Skeletal muscle satellite cell (primary cell): ENCODE results near the gene RBFOX2.
"Not testable (repeated sequence)": the region's sequence is repeated elsewhere in the genome, so short reads cannot be mapped to it uniquely, and the experiment has no call there.

Source experiments
- H3K27me3 ChIP-seq: 2 replicates; pipeline ENCODE4 v1.7.0; 2013; ENCODE audit warnings: low read length; ENCODE audit not compliant: control insufficient read depth, insufficient read depth
- H3K36me3 ChIP-seq: 2 replicates; pipeline ENCODE4 v1.7.0; 2013; ENCODE audit warnings: mild to moderate bottlenecking, control low read depth, low read length; ENCODE audit not compliant: insufficient read depth
- H3K4me1 ChIP-seq: 2 replicates; pipeline ENCODE4 v1.7.0; 2013; ENCODE audit warnings: low read length; ENCODE audit not compliant: control insufficient read depth, insufficient read depth
- H3K4me2 ChIP-seq: 2 replicates; pipeline ENCODE4 v1.7.0; 2013; ENCODE audit warnings: mild to moderate bottlenecking, low read length
- H3K4me3 ChIP-seq: 2 replicates; pipeline ENCODE4 v1.7.0; 2013; ENCODE audit warnings: low read length
- H3K9ac ChIP-seq: 2 replicates; pipeline ENCODE4 v1.7.0; 2013; ENCODE audit warnings: mild to moderate bottlenecking, low read depth, low read length, moderate library complexity
- H3K9me3 ChIP-seq: replicated peaks from 2 replicates; pipeline ENCODE4 v1.7.0; 2013; ENCODE audit warnings: mild to moderate bottlenecking, control low read depth, low read length

Gene RBFOX2

DNA sequence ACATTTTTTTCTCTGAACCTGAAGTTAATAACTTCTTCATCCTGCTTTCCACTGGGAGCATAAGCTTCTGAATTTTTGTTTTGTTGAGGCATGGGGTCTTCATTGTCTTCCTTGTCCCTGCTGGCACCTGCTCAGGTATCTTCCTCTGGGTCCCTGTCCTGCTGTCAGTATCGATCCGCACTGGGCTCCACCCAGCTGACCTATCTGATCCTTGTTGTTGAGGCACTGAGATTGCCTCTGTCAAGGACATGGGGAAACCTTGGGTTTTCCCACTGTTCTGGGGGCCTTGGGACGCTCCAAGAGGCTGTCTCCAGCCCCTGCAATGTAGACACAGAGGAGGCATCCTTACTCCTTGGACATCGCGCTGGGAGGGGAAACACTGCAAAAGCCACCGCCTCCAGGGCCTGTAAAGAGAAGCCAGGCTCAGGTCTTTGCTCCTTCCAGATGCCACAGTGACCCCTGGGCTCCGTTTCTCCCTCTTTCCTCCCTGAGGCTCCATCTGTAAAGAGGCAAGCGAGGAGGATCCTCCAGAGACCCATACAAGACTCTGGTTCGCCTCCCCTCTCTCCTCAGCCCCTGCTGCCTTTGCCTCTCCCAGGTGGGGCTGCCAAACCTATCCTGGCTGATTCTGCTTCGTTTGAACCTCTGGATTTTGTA lies 8.6 kb upstream of the RBFOX2 start:
- no peaks in the 10 kb centered on the region for H3K9me3 ChIP-seq
- no peak overlapping the region for H3K4me3 ChIP-seq
- H3K36me3 ChIP-seq: no peaks in the 10 kb centered on the region
- H3K27me3 ChIP-seq: peaks cover 24% of the 10 kb centered on the region
- no peaks in the 10 kb centered on the region for H3K4me1 ChIP-seq
- no peak overlapping the region for H3K9ac ChIP-seq
- H3K4me2 ChIP-seq: no peak overlapping the region

DNA sequence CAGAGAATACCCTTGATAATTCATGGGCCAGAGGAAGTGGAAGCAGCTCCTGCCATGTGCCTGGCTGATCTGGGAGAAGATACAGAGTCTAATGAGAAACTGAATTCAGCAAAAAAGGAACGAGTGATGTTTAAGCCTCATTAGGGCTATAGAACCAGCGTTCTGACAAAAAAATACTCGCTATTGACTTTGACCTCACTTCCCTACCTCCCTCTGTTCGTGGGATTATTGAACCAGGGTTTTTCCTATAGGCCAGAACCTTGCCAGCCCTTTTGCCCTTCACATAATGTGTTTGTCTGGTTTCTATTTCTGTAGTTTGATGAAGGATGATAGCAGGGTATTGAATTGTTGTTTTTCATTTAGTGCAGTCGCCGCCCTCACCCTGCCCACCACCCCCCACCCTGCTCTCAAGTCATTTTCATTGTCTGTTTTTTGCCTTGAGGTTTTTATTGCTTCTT lies 7.6 kb upstream of the RBFOX2 start:
- H3K9ac ChIP-seq: no peak overlapping the region
- H3K27me3 ChIP-seq: peaks cover 22% of the 10 kb centered on the region
- no peak overlapping the region for H3K4me3 ChIP-seq
- no peaks in the 10 kb centered on the region for H3K4me1 ChIP-seq
- H3K9me3 ChIP-seq: no peaks in the 10 kb centered on the region
- H3K4me2 ChIP-seq: no peak overlapping the region
- no peaks in the 10 kb centered on the region for H3K36me3 ChIP-seq

DNA sequence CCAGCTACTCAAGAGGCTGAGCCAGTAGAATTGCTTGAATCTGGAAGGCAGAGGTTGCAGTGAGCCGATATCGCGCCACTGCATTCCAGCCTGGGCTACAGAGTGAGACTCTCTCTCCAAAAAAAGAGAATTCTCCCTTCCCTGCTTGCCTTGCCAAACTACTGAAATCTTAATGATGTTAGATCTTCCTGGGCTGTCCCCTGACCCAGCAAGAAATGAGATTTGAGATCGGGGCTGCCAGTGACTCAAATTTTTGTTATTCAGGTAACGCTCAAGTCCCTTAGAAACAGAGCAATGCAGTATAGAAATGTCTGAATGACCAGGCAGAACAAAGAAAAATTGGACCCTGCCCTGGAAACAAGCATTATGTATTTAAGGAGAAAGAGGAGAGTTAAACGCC lies 4.0 kb upstream of the RBFOX2 start:
- no peak overlapping the region for H3K9ac ChIP-seq
- H3K27me3 ChIP-seq: peaks cover 18% of the 10 kb centered on the region
- peaks cover 7% of the 10 kb centered on the region for H3K4me1 ChIP-seq
- H3K9me3 ChIP-seq: no peaks in the 10 kb centered on the region
- no peak overlapping the region for H3K4me3 ChIP-seq
- no peak overlapping the region for H3K4me2 ChIP-seq
- H3K36me3 ChIP-seq: no peaks in the 10 kb centered on the region

DNA sequence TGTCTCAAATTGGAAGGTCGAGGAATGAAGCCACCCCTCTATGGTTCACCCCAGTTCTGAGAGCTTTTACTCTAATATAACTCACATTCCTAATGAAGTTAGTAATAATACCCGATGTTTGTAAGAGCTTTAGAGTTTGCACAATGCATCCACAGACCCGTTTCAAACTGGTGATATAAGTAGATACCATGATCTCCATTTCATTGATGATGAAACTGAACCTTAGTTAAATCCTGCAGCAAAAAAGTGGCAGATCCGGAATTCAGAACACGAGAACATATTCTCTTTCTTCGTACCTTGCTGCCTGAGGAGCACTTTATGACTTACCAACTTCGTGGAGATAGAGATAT lies 757 bp upstream of the RBFOX2 start:
- Histone ChIP-seq H3K9me3 (no peaks in the 10 kb centered on the region), H3K9ac (peak overlapping the region; percentile 81), H3K27me3 (no peaks in the 10 kb centered on the region)

DNA sequence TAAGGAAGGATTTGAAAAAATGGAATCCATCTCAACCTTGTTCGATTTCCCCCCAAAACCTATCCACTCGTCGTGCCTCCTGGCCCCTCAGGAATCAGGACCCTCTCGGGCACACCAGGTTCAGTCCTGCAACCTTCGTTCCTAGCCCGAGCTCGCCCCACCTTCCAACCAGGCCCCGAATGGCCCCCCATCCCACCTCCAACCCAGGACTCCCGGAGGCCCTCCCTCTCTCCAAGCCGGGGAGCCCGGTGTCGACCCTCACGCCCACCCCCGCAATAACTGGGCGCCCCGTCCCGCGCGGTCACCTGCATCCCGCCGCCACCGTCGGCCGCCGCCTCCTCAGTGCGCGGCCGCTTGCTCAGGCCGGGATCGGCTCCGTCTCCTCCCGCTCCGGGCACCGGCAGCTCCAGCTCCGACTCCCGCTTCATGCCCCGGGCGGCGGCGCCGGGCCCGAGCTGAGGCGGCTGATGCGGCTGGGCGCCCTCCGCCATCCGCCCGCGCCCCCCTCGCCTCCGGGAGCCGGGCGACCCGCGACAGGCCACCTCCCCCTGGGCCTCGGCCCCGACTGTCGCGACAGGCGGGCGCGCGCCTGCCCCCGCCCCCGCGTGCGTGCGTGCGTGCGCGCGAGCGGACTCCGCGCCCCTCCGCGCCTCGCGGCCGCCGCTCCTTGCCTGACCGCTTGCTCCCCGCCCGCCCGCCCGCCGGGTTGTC lies 534 bp downstream of the RBFOX2 start:
- no peaks in the 10 kb centered on the region for H3K27me3 ChIP-seq
- no peaks in the 10 kb centered on the region for H3K9me3 ChIP-seq
- peak overlapping the region; percentile 85 for H3K9ac ChIP-seq
- no peaks in the 10 kb centered on the region for H3K36me3 ChIP-seq
- H3K4me1 ChIP-seq: peaks cover 20% of the 10 kb centered on the region
- H3K4me2 ChIP-seq: peak overlapping the region; percentile 86
- peak overlapping the region; percentile 80 for H3K4me3 ChIP-seq

More for the DNA sequence above, 757 bp upstream of the RBFOX2 start:
- Histone ChIP-seq H3K4me2 (peak overlapping the region; percentile 91), H3K36me3 (no peaks in the 10 kb centered on the region), H3K4me1 (peaks cover 20% of the 10 kb centered on the region), H3K4me3 (peak overlapping the region; percentile 80)

DNA sequence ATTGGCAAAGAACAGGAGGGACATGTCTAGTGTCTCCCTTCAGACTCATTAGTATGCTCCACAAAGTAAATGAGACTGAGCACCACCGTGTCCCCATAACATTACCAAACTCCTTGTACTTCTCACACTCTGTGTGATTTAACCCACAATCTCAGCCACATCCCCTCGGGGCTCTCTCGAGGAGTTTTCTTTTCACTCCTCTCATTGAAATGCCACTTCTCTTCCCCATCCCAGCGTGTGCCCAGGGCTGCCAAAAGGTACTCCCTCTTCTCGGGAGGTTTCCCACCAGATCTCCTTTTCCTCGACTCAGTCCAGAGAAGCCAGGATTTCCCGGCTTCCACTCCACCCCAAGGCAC lies 1.1 kb downstream of the RBFOX2 start:
- Histone ChIP-seq H3K27me3 (no peaks in the 10 kb centered on the region), H3K4me2 (peak overlapping the region; percentile 86), H3K4me1 (peaks cover 23% of the 10 kb centered on the region), H3K36me3 (no peaks in the 10 kb centered on the region), H3K4me3 (peak overlapping the region; percentile 80), H3K9ac (peak overlapping the region; percentile 85), H3K9me3 (no peaks in the 10 kb centered on the region)

DNA sequence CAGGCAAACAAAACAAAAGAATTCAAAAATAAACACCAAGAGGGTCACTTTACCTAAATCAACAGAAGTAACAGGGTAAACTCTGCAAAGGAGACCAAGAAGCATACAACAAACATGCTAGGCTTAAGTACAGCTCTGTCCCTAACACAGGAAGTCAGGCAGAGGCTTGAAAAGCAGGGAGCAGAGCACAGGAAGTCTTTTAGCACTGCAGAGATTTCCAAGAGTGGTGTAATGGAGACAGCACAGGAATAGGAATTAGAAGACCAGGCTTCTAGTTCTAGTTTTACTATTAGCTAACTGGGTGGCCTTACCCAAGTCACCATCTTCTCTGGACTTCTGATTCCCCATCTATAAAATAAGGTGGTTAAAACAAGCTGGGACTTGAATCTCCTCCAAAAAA lies 1.9 kb downstream of the RBFOX2 start:
- Histone ChIP-seq H3K9me3 (no peaks in the 10 kb centered on the region), H3K9ac (peak overlapping the region; percentile 85), H3K4me2 (peak overlapping the region; percentile 86), H3K4me3 (peak overlapping the region; percentile 80), H3K36me3 (peaks cover under 1% of the 10 kb centered on the region), H3K27me3 (no peaks in the 10 kb centered on the region), H3K4me1 (peaks cover 31% of the 10 kb centered on the region)

DNA sequence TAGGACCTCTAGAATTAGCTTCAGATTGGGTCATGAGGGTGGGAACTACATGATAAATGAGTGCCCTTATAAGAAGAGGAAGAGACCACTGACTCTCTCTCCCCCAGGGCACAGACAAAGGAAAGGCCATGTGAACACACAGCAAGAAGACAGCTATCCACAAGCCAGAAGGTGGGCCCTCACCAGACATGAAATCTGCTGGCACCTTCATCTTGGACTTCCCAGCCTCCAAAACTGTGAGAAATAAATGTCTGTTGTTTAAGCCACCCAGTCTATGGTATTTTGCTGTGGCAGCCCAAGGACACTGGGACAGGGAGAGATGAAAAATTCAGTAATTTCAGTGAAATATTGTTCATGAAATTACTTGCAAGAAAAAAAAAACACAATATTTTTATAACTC lies 5.9 kb downstream of the RBFOX2 start:
- peaks cover 27% of the 10 kb centered on the region for H3K4me1 ChIP-seq
- no peak overlapping the region for H3K9ac ChIP-seq
- peak overlapping the region; percentile 37 for H3K4me2 ChIP-seq
- H3K9me3 ChIP-seq: no peaks in the 10 kb centered on the region
- no peak overlapping the region for H3K4me3 ChIP-seq
- H3K27me3 ChIP-seq: no peaks in the 10 kb centered on the region
- H3K36me3 ChIP-seq: peaks cover 5% of the 10 kb centered on the region

DNA sequence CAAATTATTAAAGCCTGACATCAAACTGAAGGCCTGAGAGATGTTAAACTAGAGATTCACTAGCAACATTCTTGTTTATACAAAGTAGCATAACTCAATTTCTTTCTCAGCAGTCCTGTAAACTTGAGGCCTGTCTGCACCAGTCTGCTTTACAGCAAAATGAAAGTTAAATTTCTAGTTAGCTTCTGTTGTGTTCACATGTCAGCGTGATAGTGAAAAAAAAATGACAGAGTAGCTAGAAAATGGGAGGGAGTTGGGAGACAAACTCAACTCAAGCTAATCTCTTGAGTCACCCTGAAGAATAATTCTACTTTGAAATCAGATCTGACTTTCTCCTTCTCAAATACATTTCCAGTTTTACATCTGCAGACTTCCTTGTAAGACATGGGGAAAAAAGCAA lies 6.5 kb downstream of the RBFOX2 start:
- H3K9ac ChIP-seq: no peak overlapping the region
- peaks cover 24% of the 10 kb centered on the region for H3K4me1 ChIP-seq
- no peak overlapping the region for H3K4me3 ChIP-seq
- H3K4me2 ChIP-seq: peak overlapping the region; percentile 37
- no peaks in the 10 kb centered on the region for H3K9me3 ChIP-seq
- peaks cover 5% of the 10 kb centered on the region for H3K36me3 ChIP-seq
- no peaks in the 10 kb centered on the region for H3K27me3 ChIP-seq

DNA sequence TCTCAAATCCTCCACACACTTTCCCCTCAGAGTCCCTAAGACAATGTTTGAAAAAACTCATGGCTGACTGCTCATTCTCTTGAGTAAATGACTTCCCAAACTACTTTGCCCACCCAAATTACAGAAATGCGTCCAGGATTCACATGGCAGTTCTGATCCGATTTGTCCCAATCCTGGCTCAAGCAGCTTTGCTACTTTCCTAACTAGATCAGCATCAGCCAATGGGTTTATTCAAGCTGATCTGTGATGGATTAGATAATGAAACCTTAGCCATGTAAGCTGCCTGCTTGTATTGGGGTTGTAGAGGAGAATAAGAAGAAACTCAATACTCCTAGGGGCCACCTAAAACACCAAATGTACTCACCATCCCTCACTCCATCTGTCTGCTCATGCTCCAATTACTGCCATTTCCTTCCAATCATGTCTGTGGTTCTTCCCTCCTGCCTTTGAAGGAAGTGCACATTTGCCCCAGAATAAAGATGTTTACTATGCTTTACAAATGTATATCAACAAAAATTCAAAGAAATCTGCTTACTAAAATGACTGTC lies 6.9 kb downstream of the RBFOX2 start:
- Histone ChIP-seq H3K9me3 (no peaks in the 10 kb centered on the region), H3K27me3 (no peaks in the 10 kb centered on the region), H3K36me3 (peaks cover 5% of the 10 kb centered on the region), H3K4me1 (peaks cover 23% of the 10 kb centered on the region), H3K4me2 (peak overlapping the region; percentile 37), H3K9ac (no peak overlapping the region), H3K4me3 (no peak overlapping the region)

DNA sequence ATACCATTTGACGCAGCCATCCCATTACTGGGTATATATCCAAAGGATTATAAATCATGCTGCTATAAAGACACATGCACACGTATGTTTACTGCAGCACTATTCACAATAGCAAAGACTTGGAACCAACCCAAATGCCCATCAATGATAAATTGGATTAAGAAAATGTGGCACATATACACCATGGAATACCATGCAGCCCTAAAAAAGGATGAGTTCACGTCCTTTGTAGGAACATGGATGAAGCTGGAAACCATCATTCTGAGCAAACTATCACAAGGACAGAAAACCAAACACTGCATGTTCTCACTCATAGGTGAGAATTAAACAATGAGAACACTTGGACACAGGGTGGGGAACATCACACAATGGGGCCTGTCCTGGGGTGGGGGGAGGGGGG lies 7.8 kb downstream of the RBFOX2 start:
- not testable (repeated sequence) for H3K4me3 ChIP-seq, H3K9me3 ChIP-seq, H3K27me3 ChIP-seq, H3K36me3 ChIP-seq, H3K9ac ChIP-seq, H3K4me2 ChIP-seq
- H3K4me1 ChIP-seq: peaks cover 25% of the 10 kb centered on the region

DNA sequence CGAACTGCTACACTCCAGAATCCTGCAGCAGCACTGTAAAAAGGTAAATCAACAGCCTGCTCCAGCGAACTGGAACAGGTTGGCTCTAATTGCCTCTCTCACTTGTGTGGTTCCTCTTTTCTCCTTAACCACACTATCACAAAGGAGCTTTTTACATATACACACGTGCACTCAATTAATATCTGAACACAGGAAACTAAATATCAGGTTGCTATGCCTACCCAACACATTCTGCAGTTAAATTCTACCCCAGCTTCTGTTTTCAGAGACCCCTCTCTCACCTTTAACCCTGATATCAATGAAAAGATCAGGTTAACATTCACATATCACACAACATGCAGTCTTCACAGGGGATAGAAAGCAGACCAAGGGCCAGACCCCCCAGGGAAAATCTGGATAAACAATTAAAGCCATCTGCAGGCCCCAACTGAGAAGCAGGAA lies 11.0 kb downstream of the RBFOX2 start:
- Histone ChIP-seq H3K36me3 (peaks cover 5% of the 10 kb centered on the region), H3K9ac (no peak overlapping the region), H3K4me3 (no peak overlapping the region), H3K27me3 (no peaks in the 10 kb centered on the region), H3K4me1 (peaks cover 23% of the 10 kb centered on the region), H3K9me3 (no peaks in the 10 kb centered on the region), H3K4me2 (no peak overlapping the region)
